HepG2 (cell line): Measurements from ENCODE around the gene ACE.

Source experiments
- DNMT1 ChIP-seq: sonication (generic); formaldehyde crosslinking; IDR thresholded peaks from 2 replicates; pipeline ENCODE4 v1.5.1; 2020; ENCODE audit warnings: mild to moderate bottlenecking, missing genetic modification reagents
- JUND ChIP-seq: sonication (generic); formaldehyde crosslinking; IDR thresholded peaks from 2 replicates; pipeline ENCODE4 v1.8.0; 2022; ENCODE audit warnings: mild to moderate bottlenecking, missing genetic modification reagents
- POLR2AphosphoS5 ChIP-seq: IDR thresholded peaks from 2 replicates; pipeline ENCODE4 v1.6.1; 2012; ENCODE audit warnings: low read depth, low read length
- ZNF441 ChIP-seq: sonication (generic); formaldehyde crosslinking; IDR thresholded peaks from 2 replicates; pipeline ENCODE4 v1.7.0; 2021; ENCODE audit warnings: missing genetic modification reagents, borderline replicate concordance
- TF ChIP-seq, protein P1 (sequence below): fragments of 450-650 bp; IDR thresholded peaks from 2 replicates; pipeline ENCODE4 v1.6.1; 2017; ENCODE audit warnings: mild to moderate bottlenecking
- TF ChIP-seq, protein P2 (sequence below): sonication (generic); formaldehyde crosslinking; IDR thresholded peaks from 2 replicates; pipeline ENCODE4 v1.5.0; 2020; ENCODE audit warnings: mild to moderate bottlenecking, missing genetic modification reagents, moderate library complexity

DNA sequence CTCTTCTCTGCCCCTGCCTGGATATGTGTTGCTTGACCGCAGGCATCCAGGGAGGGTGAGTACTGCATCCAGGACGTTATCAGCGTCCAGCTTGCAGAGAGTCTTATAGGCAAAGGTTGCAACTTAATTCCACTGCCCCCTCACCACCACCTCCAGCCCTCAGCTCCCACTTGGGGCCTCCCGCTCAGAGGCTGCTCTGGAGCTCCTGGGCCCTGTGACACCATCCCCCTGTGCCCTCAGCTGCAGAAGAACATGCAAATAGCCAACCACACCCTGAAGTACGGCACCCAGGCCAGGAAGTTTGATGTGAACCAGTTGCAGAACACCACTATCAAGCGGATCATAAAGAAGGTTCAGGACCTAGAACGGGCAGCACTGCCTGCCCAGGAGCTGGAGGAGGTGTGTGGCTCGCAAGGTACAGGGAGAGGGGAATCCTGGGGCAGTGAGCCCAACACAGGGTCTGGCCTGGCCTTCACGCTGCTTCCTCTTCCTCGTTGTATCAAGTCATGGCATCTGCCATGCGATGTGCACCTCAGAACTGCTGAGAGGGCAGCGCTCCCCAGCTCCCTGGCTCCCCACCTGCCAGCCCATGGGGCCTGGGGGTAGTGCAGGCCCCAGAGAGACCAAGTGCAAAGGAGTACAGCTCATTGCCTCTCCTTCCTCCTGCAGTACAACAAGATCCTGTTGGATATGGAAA is 9.6 kb downstream of the ACE start:
- TF ChIP-seq POLR2AphosphoS5 (no peak), ZNF441 (CRISPR knock-in tag) (no peak), JUND (CRISPR knock-in tag) (no peak), DNMT1 (CRISPR knock-in tag) (no peak)
- TF ChIP-seq, protein P1, sequence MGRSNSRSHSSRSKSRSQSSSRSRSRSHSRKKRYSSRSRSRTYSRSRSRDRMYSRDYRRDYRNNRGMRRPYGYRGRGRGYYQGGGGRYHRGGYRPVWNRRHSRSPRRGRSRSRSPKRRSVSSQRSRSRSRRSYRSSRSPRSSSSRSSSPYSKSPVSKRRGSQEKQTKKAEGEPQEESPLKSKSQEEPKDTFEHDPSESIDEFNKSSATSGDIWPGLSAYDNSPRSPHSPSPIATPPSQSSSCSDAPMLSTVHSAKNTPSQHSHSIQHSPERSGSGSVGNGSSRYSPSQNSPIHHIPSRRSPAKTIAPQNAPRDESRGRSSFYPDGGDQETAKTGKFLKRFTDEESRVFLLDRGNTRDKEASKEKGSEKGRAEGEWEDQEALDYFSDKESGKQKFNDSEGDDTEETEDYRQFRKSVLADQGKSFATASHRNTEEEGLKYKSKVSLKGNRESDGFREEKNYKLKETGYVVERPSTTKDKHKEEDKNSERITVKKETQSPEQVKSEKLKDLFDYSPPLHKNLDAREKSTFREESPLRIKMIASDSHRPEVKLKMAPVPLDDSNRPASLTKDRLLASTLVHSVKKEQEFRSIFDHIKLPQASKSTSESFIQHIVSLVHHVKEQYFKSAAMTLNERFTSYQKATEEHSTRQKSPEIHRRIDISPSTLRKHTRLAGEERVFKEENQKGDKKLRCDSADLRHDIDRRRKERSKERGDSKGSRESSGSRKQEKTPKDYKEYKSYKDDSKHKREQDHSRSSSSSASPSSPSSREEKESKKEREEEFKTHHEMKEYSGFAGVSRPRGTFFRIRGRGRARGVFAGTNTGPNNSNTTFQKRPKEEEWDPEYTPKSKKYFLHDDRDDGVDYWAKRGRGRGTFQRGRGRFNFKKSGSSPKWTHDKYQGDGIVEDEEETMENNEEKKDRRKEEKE = no peak
- TF ChIP-seq, protein P2, sequence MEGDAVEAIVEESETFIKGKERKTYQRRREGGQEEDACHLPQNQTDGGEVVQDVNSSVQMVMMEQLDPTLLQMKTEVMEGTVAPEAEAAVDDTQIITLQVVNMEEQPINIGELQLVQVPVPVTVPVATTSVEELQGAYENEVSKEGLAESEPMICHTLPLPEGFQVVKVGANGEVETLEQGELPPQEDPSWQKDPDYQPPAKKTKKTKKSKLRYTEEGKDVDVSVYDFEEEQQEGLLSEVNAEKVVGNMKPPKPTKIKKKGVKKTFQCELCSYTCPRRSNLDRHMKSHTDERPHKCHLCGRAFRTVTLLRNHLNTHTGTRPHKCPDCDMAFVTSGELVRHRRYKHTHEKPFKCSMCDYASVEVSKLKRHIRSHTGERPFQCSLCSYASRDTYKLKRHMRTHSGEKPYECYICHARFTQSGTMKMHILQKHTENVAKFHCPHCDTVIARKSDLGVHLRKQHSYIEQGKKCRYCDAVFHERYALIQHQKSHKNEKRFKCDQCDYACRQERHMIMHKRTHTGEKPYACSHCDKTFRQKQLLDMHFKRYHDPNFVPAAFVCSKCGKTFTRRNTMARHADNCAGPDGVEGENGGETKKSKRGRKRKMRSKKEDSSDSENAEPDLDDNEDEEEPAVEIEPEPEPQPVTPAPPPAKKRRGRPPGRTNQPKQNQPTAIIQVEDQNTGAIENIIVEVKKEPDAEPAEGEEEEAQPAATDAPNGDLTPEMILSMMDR (CRISPR knock-in tag) = no peak
